ENCODE measurements around the gene BTBD19. TPM values are rescaled to one million over a fixed set of nuclear protein-coding genes. Genes with fewer than 3 reads are reported as not detected.
"Not testable (repeated sequence)": the region's sequence is repeated elsewhere in the genome, so short reads cannot be mapped to it uniquely, and the experiment has no call there.

The BTBD19 gene
- polyA plus RNA-seq (2013, experiment 1 of 2; ENCODE audit: insufficient read length): 15.3 TPM
- 17.6 TPM for polyA plus RNA-seq (2013, experiment 2 of 2; ENCODE audit: insufficient read length)

DNA sequence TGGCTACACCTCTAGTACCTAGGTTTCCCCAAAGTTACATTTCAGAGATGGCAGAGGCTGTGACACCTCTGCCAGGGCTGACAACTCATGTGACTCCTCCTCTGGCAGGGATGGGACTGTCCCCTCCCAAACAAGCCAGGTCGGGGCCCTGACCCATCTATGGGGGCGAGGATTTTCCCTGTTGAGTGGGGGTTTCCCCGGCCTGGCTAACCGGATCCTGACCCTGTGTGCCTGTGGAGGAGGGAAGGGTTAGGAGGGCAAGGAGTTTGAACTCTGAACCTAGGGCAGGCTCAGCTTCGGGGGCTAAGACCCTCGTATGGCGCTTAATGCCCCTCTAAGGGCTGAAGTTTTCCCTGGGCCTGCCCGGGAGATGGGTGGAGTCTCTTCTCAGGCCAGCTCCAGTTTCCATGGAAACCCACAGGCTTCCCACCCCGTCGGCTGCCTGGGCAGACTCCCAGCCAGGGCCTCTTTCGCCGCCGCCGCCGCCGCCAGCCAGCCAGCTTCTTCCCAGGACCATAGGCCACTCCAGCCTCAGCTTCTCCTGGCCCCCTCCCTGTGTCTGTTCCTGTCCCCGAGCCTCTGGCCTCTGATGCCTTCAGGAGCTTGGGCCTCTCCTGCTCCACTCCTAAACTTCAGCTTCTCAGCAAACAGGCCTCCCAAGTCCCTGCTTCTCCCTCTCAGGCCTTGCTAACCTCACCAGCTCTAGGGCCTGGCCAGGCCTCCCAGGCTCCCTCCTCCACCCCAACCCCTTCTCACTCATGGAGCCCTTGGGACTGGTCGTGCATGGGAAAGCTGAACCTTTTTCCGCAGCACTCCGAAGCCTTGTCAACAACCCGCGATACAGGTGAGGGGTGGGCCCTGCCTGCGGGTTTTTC is at the start of gene BTBD19:
BTBD19 (plus strand) TSS at position 461 of the 875 bp plus-strand sequence; CDS start at position 759, 298 bp downstream.
- DNase-seq: peak; percentile 93

DNA sequence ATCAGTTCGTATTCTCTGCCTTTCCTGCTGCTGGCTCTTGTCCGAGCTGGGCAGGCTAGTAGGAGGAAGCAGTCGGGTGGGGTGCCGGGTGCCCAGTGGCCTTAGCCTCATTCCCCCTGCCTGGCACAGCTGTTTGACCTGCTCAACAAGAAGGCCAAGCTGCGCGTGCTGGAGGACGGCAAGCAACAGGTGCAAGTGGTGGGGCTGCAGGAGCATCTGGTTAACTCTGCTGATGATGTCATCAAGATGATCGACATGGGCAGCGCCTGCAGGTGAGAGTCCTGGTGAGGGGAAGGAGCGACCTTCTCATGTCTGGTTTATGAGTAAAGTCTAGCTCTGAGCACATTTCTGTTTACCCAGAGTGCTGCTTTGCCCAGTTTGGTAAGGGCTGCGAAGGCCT is 49.2 kb upstream of the BTBD19 start:
- DNase-seq: no peak

DNA sequence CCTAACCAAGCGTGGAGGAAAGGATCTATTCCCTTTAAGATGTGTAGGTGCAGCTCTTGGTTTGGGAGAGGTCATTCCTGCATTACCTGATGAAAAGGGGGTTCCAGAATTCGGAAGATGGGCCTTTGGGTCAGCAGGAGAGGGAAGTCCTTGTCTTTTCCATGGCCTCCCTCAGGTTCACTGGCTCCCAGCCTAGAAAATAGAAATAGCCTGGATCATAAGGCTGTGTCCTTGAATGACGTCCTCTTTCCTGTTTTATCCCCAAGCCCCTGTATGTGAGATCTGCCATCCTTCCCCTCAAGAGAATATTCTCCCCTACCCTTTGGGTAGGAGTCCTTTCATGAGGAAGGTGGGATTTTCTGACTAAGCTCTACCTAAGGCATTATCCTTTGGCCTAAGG is 47.4 kb upstream of the BTBD19 start:
- DNase-seq: no peak

DNA sequence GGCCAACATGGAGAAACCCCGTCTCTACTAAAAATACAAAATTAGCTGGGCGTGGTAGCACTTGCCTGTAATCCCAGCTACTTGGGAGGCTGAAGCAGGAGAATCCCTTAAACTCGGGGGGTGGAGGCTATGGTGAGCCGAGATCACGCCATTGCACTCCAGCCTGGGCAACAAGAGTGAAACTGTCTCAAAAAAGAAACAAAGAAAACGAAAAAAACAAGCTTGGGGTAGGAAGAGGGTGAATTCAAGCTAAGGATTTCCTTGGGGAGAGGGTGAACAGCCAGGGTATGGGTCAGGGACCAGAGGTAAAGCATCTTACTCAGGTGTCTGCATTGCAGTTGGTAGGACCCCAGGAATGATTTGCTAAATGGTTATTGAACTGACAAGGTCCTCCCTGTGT is 41.9 kb upstream of the BTBD19 start:
- DNase-seq: not testable (repeated sequence)

- peak; percentile 95 for DNase-seq
Observed at GRCh38 chr1:44775078-44775929, 33.0 kb upstream of the BTBD19 start, which contains the start of gene RPS8. TSS of gene RPS8 (plus strand) at chr1:44775540. CDS start at chr1:44775597, 57 bp downstream.

DNA sequence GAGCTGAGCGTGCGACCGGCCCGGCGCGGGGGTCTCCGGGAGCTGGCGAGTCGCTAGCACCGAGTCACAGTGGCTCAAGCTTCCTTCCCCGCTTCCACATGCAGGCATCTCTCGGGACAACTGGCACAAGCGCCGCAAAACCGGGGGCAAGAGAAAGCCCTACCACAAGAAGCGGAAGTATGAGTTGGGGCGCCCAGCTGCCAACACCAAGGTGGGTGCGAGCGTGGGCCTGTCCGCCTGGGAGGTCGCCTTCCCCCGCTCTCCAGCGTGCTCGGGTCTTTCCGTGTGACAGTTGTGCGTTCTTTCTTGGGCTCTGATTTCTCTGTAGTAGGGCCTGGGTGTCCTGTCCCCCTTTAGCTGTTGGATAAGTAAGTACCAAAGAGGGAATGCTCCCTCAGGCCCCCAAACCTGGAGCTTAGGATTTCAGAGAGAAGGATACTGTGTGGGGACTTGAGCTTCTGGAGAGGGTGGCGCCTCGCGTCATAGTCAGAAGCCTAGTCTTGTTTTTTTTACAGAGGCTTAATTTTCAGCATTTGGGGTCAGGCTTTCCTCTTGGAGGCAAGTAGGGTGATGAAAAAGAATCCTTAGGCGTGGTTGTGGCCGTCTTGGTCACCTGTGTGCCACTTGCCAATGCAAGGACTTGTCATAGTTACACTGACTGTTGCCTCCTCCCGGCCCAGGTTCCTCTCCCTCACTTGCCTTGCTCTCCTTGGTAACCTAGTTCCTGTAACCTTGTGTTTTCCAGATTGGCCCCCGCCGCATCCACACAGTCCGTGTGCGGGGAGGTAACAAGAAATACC is 32.2 kb upstream of the BTBD19 start:
- no peak for DNase-seq

GRCh38 chr1:44776730-44777068 is 31.6 kb upstream of the BTBD19 start:
- DNase-seq: no peak

DNA sequence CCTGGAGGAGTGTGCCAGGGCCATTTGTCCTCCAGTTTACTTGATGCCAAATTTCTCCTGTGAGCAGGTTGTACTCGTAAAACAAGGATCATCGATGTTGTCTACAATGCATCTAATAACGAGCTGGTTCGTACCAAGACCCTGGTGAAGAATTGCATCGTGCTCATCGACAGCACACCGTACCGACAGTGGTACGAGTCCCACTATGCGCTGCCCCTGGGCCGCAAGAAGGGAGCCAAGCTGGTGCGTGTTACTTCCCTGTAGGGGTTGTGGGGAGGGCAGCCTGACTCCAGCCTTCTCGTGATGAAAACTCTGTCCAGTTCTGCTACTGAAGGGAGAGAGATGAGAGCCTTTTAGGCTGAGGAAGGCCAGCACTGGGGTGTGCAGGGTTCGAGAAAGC is 30.8 kb upstream of the BTBD19 start:
- DNase-seq: no peak

DNA sequence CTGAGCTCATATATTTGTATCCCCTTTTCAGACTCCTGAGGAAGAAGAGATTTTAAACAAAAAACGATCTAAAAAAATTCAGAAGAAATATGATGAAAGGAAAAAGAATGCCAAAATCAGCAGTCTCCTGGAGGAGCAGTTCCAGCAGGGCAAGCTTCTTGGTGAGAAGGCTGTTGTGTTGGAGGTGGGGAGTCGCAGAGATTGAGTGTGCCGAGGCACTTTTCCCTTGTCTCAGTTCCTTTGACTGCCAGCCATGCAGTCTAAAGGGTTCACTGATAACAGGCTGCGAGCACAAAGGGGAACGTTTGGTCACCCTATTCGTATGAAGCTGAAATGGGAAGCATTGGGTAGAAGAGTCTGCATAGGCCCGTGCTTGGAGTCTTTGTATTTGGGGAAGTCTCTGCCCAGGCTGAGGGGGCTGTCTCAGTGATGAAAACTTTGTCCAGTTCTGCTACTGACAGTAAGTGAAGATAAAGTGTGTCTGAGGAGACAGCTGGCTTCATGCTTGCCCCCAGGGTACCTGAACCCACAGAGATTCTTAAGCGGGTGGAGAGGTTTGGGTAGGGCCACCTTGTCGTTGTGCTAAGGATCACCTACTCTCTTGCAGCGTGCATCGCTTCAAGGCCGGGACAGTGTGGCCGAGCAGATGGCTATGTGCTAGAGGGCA is 30.2 kb upstream of the BTBD19 start:
- no peak for DNase-seq

DNA sequence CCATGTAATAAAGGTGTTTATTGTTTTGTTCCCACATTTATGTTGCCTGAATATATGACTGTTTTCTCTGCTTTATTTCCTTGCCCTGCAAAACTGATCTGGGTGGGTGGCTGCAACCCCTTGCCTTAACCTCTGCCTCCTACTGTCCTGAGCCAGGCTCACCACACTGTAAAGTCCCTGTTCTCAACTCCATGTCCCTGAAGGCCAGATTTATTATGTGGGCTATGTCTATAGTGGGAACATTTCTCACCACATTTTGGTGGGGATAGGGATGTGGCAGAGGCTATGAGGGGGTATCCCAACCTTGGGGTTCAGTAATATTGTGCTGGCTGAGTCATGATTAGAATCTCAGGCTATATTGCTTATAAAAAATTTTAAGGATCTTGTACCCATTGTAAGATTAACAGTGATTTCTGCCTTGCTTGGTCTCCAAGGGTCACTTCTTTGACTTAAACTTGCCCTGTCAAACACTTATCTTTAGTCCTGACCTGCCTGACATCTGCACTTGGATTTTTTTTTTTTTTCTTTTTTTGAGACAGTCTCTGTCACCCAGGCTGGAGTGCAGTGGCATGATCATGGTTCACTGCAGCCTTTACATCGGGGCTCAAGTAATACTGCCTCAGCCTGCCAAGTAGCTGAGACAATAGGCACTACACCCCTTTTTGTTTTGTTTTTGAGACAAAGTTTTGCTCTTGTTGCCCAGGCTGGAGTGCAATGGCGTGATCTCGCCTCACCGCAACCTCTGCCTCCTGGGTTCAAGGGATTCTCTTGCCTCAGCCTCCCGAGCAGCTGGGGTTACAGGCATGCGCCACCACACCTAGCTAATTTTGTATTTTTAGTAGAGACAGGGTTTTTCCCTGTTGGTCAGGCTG is 29.4 kb upstream of the BTBD19 start:
- DNase-seq: no peak

DNA sequence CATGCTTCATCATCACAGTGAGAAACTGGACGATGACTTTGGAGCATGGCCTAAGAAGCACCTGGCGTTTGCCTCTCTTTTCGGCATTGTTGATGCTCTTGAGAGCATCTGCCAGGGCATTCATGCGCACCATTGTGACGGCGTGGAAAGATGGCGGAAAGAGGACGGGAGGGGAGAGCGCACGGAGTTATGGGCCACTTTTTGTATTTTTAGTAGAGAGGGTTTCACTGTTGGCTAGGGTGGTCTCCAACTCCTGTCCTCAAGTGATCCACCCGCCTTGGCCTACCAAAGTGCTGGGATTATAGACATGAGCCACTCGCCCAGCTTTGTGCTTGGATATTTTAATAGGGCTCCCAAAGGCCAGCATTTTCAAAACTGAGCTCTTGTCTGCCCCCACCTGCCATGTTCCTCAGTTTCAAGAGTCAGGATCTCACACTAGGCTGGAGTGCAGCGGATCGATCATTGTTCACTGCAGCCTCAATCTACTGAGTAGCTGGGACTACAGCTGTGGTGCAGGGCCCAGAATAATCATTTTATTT is 27.7 kb upstream of the BTBD19 start:
- no peak for DNase-seq

DNA sequence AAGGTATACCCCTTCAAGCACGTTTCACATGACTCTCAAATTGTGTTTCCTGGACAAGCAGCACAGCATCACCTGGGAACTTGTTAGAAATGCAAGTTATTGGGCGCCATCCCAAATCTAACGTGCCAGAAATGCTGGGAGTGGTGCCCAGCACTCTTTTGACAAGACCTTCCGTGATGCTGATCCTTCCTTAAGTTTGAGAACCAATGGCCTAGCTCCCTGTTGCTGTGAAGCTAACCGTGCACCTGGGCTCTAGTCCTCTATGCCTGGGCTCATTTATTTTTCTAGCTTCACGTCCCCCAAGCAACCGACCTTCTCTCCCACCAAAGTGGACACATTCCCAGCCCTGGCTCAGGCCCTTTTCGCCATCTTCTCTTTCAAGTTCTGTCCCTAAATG is 24.6 kb upstream of the BTBD19 start:
- no peak for DNase-seq

DNA sequence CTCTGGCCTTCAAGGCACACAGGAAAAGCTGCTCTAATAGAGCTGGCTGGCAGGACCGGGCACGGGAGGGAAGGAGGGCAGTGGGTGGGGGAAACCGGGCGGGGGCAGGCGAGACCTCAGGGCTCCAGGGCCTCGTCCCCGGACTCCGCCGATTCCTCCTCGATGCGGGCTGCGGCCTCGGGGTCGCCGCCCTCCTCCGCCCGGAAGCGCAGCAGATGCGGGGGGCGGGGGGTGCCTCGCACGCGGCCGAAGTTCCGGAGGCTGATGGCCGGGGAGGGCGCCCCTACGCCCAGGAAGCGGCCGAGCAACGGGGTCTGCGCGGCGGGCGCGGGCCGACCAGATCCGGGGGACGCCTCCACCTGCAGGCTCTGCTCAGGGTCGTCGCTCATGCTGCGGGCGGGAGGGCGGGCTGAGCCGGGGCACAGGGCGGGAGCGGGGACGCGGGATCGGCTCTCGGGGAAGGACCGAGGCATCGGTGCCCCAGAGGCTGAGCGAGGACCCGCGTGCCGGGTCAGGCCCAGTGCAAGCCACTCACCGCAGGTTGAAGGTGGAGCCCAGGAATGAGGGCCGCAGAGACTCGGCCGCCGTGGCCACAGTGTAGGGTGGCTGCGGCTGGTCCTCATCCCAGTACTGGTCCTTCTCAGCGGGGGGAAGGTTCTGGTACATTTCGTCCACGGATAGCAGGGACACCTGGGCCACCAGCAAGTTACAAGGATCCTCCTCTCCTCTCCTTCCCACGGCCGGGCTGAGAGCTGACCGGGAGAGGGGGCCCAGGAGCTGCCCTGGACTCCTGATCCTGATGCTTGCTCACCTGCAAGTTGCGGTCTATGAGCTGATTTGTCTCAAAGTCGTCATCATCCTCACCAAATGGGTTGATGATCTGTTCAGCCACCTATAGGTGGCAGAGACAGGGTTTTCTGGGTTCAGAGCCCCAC is 24.0 kb upstream of the BTBD19 start:
- no peak for DNase-seq

DNA sequence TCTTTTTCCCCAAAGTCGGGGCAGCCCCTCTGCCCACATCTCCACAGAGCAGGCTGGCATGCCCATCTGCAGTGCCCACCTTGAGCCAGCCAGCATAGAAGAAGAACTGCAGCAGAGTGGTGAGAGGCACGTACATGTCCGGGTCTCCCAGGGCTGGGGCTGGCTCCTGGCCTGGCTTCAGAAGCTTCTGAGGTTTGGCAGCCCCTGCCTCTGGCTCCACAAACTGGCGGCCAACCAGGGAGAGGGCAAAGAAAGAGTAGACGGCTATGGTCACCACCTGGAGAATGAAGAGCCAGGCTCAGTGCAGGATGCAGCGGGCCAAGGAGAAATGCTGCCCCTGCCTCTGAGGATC is 23.3 kb upstream of the BTBD19 start:
- DNase-seq: no peak

- no peak for DNase-seq
Observed at GRCh38 chr1:44785501-44786137, 22.7 kb upstream of the BTBD19 start.

GRCh38 chr1:44786138-44786840 is 22.0 kb upstream of the BTBD19 start:
- peak; percentile 56 for DNase-seq

GRCh38 chr1:44786841-44787426 is 21.4 kb upstream of the BTBD19 start:
- no peak for DNase-seq

DNA sequence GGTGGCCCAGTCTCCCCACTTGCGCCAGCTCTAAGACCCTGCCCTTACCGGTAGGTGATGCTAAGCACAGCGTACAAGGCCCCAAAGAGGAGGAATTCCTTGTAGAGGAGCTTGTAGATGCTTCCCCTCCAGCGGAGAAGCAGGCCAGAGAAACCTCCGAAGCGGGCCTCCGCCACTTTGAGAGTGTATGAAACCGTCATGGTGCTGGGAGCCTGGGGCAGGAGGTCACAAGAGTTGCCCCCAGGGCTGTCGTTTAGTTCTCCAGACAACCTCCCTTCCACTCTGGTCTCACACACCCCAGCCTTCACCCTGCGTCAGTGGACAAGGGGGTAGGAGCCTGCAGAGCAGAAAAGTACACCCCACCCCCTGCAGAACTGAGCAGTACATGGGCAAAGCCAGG is 20.8 kb upstream of the BTBD19 start:
- no peak for DNase-seq
